NOMO-1 treated with DMSO at 0.1 percent for 48 hours (cell line): ENCODE measurements around the gene CNTN4.

ENCODE experiments used
- DNase-seq: peaks from one replicate; lab custom pipeline; 2025; ENCODE audit not compliant: unreplicated experiment; lab: John Stamatoyannopoulos, UW

Gene CNTN4

GRCh38 chr3:2148561-2149340, 50.1 kb downstream of the CNTN4 start:
- DNase-seq = no peak

- DNase-seq = no peak
Observed at GRCh38 chr3:2153053-2153452, 54.4 kb downstream of the CNTN4 start.

GRCh38 chr3:2153547-2153946, 54.9 kb downstream of the CNTN4 start:
- no peak for DNase-seq

GRCh38 chr3:2154621-2155020, 56.0 kb downstream of the CNTN4 start:
- DNase-seq = no peak

- DNase-seq = no peak
Observed at GRCh38 chr3:2156244-2156847, 57.7 kb downstream of the CNTN4 start.

GRCh38 chr3:2158828-2159227, 60.2 kb downstream of the CNTN4 start:
- no peak for DNase-seq

GRCh38 chr3:2166552-2166951, 67.9 kb downstream of the CNTN4 start:
- DNase-seq = no peak

- no peak for DNase-seq
Observed at GRCh38 chr3:2172561-2173171, 74.0 kb downstream of the CNTN4 start.

GRCh38 chr3:2180634-2181033, 82.0 kb downstream of the CNTN4 start:
- DNase-seq = no peak

GRCh38 chr3:2198776-2199279, 100.2 kb downstream of the CNTN4 start:
- DNase-seq = no peak

GRCh38 chr3:2204054-2204453, 105.4 kb downstream of the CNTN4 start:
- DNase-seq = no peak

- DNase-seq = no peak
Observed at GRCh38 chr3:2205692-2206091, 107.0 kb downstream of the CNTN4 start.

GRCh38 chr3:2206536-2206935, 107.9 kb downstream of the CNTN4 start:
- no peak for DNase-seq

- DNase-seq = no peak
Observed at GRCh38 chr3:2211568-2211967, 112.9 kb downstream of the CNTN4 start.

- no peak for DNase-seq
Observed at GRCh38 chr3:2212206-2212605, 113.5 kb downstream of the CNTN4 start.

- DNase-seq = no peak
Observed at GRCh38 chr3:2218375-2218774, 119.7 kb downstream of the CNTN4 start.

- no peak for DNase-seq
Observed at GRCh38 chr3:2218816-2219215, 120.2 kb downstream of the CNTN4 start.

- no peak for DNase-seq
Observed at GRCh38 chr3:2236203-2236602, 137.5 kb downstream of the CNTN4 start.

- no peak for DNase-seq
Observed at GRCh38 chr3:2244137-2244536, 145.5 kb downstream of the CNTN4 start.

- DNase-seq = no peak
Observed at GRCh38 chr3:2246873-2247648, 148.4 kb downstream of the CNTN4 start.

GRCh38 chr3:2247831-2248230, 149.2 kb downstream of the CNTN4 start:
- DNase-seq = no peak
